ELF-1 (cell line): Measurements from ENCODE around the gene STRADA.
"Not testable (repeated sequence)": the region's sequence is repeated elsewhere in the genome, so short reads cannot be mapped to it uniquely, and the experiment has no call there.

Experiments used
- DNase-seq: peaks from one replicate; pipeline ENCODE4 v3.0.0-alpha.2; 2016; ENCODE audit warnings: low read depth, low spot score

The STRADA gene

GRCh38 chr17:63754046-63754445, 12.4 kb upstream of the STRADA start:
- DNase-seq = no peak

GRCh38 chr17:63753215-63753614, 11.6 kb upstream of the STRADA start:
- no peak for DNase-seq

DNA sequence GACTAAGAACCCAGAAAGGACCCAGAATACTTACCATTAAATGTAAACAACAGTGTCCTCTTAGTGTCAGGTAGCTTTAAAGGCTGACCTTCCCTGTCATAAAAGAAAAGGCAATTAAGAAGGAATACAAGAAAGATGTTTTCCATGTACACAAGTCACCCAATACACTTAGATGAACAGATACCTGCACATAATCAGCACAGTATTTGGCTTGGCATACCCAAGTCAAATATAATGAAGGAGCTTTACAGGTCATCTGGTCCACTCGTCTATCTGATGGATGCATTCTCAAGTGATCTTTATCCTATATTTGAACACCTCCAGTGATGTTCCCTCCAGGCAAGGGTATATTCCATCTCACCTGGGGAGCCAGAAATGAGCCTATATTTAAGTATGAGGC, 11.1 kb upstream of the STRADA start:
- no peak for DNase-seq

- no peak for DNase-seq
Measured at GRCh38 chr17:63751806-63752205, 10.2 kb upstream of the STRADA start.

DNA sequence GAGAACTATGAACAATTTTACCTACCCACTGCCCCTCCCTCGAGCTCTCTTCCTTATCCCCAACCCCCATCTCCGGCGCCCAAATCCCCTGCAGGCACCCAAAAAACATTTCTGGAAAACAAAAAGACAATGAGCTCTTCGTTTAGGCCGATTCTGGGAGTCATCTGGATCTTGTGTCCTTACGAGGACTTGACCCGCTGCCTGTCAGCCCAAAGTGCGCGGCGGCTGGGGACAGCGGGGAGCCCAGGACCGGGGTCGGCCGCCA, 524 bp downstream of the STRADA start:
- DNase-seq = no peak

DNA sequence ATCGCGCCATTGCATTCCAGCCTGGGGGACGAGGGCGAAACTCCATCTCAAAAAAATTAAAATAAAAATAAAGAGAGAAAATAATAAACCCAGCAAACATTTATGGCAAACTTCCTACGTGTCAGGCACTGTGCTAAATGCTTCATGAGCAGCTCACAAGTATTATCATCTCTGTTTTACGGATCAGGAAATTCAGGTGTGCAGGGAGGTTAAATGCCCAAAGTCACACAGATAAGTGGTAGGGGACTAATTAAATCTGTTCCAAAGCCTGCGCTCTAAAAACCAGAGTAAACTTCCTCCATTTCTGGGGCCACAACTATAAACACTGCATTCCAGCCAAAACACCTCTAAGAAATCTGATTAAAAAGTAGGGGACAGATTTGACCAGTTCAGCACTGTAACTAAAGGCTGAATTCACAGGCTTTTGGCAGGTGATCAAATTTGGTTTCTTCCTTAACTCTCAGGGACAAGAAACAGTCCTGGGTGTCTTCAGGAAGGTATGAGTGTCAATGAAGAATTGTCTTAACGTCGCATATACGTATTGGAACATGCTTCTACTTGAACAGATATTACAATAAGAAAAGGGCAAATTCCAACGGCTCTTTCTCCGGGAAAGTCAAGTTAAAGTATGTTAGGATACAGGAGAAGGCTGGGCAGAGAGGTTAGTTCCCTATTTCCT, 996 bp downstream of the STRADA start:
- peak; percentile 3 for DNase-seq

- DNase-seq = no peak
Measured at GRCh38 chr17:63735691-63736090, 5.9 kb downstream of the STRADA start.

GRCh38 chr17:63722403-63722802, 19.2 kb downstream of the STRADA start:
- DNase-seq = no peak

DNA sequence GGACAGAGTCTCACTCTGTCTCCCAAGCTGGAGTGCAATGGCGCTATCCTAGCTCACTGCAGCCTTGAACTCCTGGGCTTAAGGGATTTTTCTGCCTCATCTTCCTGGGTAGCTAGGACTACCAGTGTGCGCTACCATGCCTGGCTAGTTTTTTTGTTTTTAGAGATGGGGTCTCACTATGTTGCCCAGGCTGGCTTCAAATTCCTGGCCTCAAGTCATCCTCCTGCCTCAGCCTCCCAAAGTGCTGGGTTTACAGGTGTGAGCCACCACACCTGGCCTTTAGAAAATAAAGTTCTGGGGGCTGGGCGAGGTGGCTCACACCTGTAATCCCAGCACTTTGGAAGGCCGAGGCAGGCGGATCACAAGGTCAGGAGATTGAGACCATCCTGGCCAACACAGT, 21.4 kb downstream of the STRADA start:
- not testable (repeated sequence) for DNase-seq

GRCh38 chr17:63718988-63719387, 22.6 kb downstream of the STRADA start:
- no peak for DNase-seq

DNA sequence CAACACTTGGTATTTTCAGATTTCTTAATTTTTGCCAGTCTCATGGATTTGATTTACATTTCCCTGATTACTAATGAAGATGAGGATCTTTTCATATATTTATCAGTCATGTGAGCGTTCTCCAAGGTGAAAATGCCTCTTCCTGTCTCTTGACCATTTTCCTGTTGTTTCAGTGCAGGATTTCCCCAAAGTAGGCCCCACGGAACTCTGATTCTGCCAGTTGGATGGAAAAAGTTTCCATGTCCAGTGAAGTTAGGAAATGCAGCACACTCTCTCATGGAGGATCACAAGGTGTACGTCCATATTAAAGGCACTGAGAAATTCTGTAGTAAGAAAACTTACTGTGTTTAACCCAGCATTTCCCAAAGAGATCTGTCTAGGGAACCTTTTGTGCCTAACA, 25.2 kb downstream of the STRADA start:
- DNase-seq = no peak

DNA sequence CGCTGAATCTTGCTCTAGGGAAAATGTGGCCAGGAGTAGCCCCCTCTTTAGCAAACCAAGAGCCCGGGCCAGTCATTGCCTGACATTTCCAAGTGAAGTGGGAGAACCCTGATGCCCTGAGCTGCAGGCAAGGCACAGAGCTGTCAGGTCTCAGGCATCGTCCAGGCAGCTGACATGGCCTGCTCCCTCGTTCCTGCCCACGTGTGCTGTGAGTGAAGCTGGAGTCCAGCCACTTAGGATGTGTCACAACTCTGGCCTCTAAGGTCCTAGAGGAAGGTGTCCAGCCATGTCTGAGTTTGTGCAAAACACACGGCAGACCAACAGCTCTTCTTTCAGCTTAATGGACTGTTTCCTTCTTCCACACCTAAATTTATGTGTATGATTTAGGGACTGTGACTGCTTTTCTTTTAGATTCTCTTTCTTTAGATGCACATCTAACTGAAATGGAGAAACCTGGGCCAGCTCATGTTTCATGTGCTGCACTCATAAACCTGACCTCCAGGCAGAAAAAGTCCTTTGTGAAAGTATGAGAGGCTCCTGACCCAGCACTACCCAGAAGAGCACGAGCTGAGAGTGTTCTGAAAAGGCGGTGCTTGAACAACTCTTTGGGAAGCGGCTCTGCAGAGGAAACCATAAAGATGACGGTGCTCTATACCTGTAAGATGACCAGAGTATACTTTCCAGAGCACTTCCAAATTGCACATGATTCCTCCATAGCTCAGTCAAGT, 26.9 kb downstream of the STRADA start:
- no peak for DNase-seq

- DNase-seq = no peak
Measured at GRCh38 chr17:63709110-63709509, 32.5 kb downstream of the STRADA start.

DNA sequence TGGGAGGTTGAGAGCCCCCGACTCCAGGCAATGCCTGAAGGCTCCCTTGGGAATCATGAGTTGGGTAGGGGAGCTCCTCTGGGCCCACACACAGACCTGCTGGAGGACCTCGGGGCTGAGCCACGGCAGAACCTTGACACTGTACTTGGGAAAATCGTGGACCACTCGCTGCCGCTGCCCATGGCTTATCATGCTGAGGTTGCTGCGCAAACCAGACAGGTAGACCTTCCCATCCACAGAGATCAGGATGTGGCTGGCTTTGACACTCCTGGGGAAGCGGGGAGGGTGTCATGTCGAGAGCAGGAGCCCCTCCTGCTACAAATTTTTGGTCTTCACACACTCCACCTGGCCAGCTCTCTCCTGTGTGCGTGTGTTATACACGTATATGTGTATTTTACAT, 34.4 kb downstream of the STRADA start:
- no peak for DNase-seq

DNA sequence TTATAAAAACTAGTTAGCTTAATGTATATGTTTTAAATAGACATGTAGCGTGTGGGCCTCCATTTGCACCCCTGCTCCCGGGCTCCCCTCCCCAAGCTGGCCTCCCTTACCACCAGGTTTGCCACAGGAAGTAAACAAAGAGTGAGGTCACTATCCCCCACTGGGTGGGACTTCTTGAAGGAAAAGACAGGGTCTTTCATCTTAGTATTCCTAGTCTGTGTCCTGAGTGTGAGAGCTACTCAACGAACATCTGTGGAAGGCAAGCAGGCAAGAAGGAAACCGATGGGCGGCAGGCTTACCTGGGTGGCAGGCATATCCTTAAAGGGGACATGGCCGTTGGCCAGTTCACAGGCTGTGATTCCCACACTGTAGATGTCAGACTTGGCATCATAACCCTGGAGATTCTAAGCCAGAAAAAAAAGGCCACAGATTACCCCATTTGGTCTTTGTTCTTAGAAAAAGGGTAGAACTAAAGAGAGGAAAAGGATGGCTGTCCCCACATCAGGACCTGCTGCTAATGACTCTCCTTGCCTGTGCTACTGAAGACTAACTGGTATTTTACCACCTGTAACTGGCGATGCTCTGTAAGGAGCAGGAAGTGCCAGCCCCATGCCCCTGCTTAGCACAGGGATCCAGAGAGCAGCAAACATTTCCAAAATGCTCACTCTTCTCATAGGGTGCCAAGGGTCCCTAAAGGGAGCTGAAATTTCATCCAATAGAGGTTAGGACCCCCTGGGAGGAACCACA, 35.1 kb downstream of the STRADA start:
- no peak for DNase-seq

- no peak for DNase-seq
Measured at GRCh38 chr17:63705657-63706056, 35.9 kb downstream of the STRADA start.

DNA sequence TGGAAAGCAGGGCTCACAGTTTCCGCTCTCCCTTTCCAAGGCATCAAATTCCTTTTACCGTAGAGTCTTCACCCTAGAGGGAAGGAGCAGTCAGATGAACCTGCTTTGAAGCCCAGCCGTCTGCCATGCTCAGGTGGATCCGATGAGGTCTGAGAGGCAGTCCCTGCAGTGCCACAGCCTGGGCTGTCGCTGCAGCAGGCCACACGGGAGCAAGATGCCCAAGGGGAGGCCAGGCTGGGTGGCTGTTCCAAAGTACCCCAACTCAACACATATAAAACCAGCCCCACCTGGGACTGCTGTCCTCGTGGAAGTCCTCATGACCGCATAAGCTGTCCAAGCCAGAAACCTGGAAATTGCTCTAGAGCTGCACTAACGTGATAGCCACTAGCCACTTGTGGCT, 36.8 kb downstream of the STRADA start:
- no peak for DNase-seq

DNA sequence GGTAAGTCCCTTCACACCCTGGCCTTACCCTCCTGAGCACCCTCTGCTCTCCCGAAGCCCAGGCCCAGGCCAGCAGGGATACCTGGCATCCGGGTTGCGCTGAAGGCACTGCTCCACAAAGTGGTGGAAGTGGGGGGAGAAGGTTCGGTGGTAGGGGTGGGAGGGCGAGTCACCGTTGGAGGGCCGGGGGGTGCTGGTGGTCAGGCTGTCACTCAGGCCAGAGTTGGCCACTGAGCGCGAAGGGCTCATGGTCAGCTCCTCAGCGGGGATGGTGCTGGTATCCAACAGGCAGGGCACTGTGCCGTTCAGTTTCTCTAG, 37.4 kb downstream of the STRADA start:
- no peak for DNase-seq

GRCh38 chr17:63703556-63704258, 37.9 kb downstream of the STRADA start:
- DNase-seq = no peak

DNA sequence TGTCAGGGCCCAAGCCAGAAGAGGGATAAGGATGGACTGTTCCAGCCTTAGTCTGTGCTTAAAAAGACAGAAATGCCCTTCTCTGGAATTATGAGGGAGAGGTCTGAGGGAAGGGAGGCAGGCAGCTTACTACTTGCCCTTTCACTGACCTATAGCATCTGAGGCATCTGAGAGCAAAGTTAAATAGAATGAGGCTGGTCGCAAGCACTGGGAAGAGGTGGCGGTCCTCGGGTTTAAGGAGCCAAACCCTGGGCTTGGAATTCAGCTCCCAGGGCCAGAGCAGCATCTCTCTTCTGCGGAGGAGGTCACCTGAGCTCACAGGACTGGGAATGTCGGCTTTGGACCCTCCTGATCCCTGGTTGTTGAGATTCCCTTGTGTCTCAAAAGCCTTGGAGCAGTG, 38.6 kb downstream of the STRADA start:
- DNase-seq = no peak

- DNase-seq = no peak
Measured at GRCh38 chr17:63702721-63703015, 38.9 kb downstream of the STRADA start.

GRCh38 chr17:63701868-63702720, 39.5 kb downstream of the STRADA start:
- no peak for DNase-seq
